Esophagus muscularis mucosa (tissue), 4 donors: ENCODE measurements around the gene CCDC9B. TPM values are rescaled to one million over a fixed set of nuclear protein-coding genes. Genes with fewer than 3 reads are reported as not detected.

Experiments
- DNase-seq: peaks from one replicate; pipeline ENCODE4 v3.0.0-alpha.2; 2017; ENCODE audit errors: extremely low spot score
- H3K27ac ChIP-seq, 4 donors: fragments of 200-600 bp; sonication (generic); replicated peaks in 1 of 4; 1 replicate in 3 of 4; 2 replicates in 1 of 4; pipeline ENCODE4 v1.5.1; 2016 to 2019; ENCODE audit warnings: mild to moderate bottlenecking in 1 of 4
- H3K27me3 ChIP-seq, 4 donors: fragments of 200-600 bp; sonication (generic); one replicate each; pipeline versions ENCODE4 v1.5.1 to v1.6.0; 2016 to 2019
- H3K36me3 ChIP-seq, 4 donors: fragments of 200-600 bp; sonication (generic); one replicate each; pipeline ENCODE4 v1.5.1; 2016 to 2019
- H3K4me1 ChIP-seq, 4 donors: fragments of 200-600 bp; sonication (generic); one replicate each; pipeline ENCODE4 v1.5.1; 2016 to 2019
- H3K4me3 ChIP-seq, 4 donors: fragments of 200-600 bp; sonication (generic); 1 replicate in 2 of 4; 2 replicates in 2 of 4; pipeline ENCODE4 v1.5.1; 2016 to 2019; ENCODE audit warnings: mild to moderate bottlenecking in 4 of 4, moderate library complexity in 1 of 4
- H3K9me3 ChIP-seq, 4 donors: fragments of 200-600 bp; sonication (generic); 1 replicate in 3 of 4; 2 replicates in 1 of 4; pipeline ENCODE4 v1.5.1; 2016 to 2019
- EP300 ChIP-seq: sonication (generic); formaldehyde crosslinking; IDR thresholded peaks from one replicate; pipeline ENCODE4 v1.6.1; 2017; ENCODE audit warnings: antibody characterized with exemption
- POLR2A ChIP-seq: fragments of 450-650 bp; IDR thresholded peaks from one replicate; pipeline ENCODE4 v1.6.1; 2017; ENCODE audit warnings: antibody characterized with exemption, moderate library complexity, mild to moderate bottlenecking, low read depth
- POLR2AphosphoS5 ChIP-seq, 2 donors: sonication (generic); formaldehyde crosslinking; IDR thresholded peaks; one replicate each; pipeline ENCODE4 v1.6.1; 2017; ENCODE audit warnings: antibody characterized with exemption in 2 of 2
- WGBS: methylation state at CpG from one replicate; pipeline ENCODE4 v1.1.5; 2018; 5-methylcytosine and 5-hydroxymethylcytosine counted together
- intact Hi-C: fragments of 100-400 bp; cut with DNase I; formaldehyde crosslinking; loops from one replicate; pipeline ENCODE4 v1.15.1; 2023
- total RNA-seq, 4 donors: library from RNA; depleted of rRNA; stranded (reverse); fragments of >200 nt; gene quantifications; one replicate each; pipeline versions ENCODE4 v1.1.0 to v1.2.1, GENCODE V29; 2016
- TF ChIP-seq, protein P1 (sequence below), 3 experiments: fragments of 200-600 bp in 2 of 3; fragments of 450-650 bp in 1 of 3; sonication (generic) in 2 of 3; IDR thresholded peaks; one replicate each; pipeline ENCODE4 v1.5.1; 2017 to 2019; ENCODE audit warnings: antibody characterized with exemption in 3 of 3, mild to moderate bottlenecking in 2 of 3, moderate library complexity in 1 of 3

Gene CCDC9B
- total RNA-seq, 4 donors from 2014 or later: 22.9 to 82.6 (median 56.3) TPM

DNA sequence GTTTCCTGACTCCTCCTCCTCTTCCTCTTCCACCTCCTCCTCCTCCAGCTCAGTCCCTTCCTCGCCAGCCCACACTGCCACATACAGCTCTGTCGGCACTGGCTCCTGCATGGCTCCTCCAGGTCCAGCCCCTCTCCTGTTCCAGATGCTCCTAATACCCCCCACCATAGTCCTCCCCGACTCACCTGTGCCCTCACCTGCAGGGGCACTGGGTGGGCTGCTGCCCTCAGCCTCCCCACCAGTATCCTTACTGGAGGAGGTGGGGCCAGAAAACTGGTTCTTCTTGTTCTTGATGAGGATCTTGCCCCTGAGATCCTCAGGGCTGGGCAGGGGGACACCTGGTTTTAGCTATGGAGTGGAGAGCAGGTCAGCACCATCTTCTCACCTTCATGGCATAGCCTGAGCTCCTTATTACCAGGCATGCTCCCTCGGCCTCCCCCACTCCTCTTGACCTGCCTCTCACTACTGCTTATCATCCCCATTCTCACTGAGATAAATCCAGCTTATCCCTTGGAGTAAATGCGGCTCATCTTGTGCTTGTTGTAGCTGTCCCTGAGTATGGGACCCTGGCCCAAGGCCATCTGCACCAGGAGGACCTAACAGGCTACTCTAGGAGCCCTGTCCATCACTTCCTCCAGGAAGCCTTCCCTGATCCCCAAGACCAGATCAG, 44.0 kb downstream of the CCDC9B start:
- H3K27ac ChIP-seq: no peak overlapping the region
- H3K4me3 ChIP-seq: no peak overlapping the region
- H3K4me1 ChIP-seq: peaks cover 0 to 18% (median 9%) of the 10 kb centered on the region in 4 donors
- WGBS: 94% methylated on average over 5 of the region's 5 CpGs
- no peak for DNase-seq
- intact Hi-C loops: no loop called here
- peaks cover 0 to 5% (median 2%) of the 10 kb centered on the region in 4 donors for H3K9me3 ChIP-seq
- H3K27me3 ChIP-seq: peaks cover 0 to under 1% (median 0%) of the 10 kb centered on the region in 4 donors
- no peak for TF ChIP-seq POLR2A
- no peaks in the 10 kb centered on the region for H3K36me3 ChIP-seq

DNA sequence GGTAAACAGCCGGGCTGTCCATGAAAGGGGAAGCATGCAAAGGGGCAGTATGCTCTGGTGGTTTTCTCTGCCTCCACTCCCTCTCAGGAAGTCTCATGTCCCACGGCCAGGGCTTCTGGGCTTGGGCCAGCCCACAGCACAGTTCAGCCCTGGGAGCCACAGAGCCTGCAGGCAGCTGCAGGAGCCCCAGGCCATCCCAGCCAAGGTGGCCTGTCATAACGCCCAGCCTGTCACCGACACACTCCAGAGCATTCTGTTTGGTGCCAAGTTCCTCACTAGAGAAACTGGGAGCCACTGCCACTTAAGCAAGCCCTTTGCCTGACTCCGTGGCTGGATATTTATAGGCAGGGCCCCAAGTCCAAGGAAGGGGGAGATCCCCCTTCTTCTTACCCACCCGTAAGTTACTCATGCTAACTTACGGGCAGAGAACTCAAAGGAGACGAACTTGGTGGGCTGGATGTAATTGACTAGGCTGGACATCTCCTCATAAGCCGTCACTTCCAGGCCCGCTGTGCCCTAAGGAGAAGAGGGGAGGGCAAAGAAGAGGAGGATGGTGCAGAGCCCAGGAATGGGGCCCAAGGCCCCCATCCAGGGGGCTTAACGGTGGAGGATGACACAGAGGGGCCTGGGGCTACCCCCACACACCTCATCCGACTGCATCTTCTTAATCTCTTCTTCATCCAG, 44.7 kb downstream of the CCDC9B start:
- no peak overlapping the region for H3K4me3 ChIP-seq
- H3K27me3 ChIP-seq: no peaks in the 10 kb centered on the region
- H3K4me1 ChIP-seq: peaks cover 7 to 25% (median 15%) of the 10 kb centered on the region in 4 donors
- no peaks in the 10 kb centered on the region for H3K36me3 ChIP-seq
- intact Hi-C loops: no loop called here
- H3K9me3 ChIP-seq: peaks cover 0 to 5% (median 2%) of the 10 kb centered on the region in 4 donors
- WGBS: 55% methylated on average over 9 of the region's 12 CpGs
- no peak for DNase-seq
- H3K27ac ChIP-seq: no peak overlapping the region
- TF ChIP-seq POLR2A (no peak), EP300 (no peak), POLR2AphosphoS5 (IDR thresholded peaks at IDR 0.05) (no peak)
- TF ChIP-seq, protein P1, sequence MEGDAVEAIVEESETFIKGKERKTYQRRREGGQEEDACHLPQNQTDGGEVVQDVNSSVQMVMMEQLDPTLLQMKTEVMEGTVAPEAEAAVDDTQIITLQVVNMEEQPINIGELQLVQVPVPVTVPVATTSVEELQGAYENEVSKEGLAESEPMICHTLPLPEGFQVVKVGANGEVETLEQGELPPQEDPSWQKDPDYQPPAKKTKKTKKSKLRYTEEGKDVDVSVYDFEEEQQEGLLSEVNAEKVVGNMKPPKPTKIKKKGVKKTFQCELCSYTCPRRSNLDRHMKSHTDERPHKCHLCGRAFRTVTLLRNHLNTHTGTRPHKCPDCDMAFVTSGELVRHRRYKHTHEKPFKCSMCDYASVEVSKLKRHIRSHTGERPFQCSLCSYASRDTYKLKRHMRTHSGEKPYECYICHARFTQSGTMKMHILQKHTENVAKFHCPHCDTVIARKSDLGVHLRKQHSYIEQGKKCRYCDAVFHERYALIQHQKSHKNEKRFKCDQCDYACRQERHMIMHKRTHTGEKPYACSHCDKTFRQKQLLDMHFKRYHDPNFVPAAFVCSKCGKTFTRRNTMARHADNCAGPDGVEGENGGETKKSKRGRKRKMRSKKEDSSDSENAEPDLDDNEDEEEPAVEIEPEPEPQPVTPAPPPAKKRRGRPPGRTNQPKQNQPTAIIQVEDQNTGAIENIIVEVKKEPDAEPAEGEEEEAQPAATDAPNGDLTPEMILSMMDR (IDR thresholded peaks at IDR 0.05): no peak

DNA sequence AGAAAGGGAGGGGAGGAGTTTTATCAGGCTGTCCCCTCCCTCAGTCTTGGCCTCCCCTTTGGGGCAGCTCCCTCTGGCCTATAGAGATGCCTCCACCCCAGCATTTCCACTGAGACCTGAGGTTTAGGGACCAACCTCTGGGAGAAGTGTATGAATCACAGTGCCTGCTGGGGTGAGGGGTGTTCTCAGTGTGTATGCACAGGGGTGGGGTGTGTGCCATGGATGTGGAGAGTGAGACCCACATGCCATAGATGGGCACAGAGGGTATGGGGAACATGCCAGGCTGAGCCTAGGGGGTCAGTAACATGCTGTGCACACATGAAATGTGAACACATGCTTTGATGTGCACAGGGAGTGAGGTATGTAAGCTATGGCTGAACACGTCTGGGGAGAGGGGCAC, 45.4 kb downstream of the CCDC9B start:
- TF ChIP-seq EP300: no peak
- TF ChIP-seq POLR2AphosphoS5 (IDR thresholded peaks at IDR 0.05): no peak
- TF ChIP-seq, protein P1 (IDR thresholded peaks at IDR 0.05): no peak
- no peak for TF ChIP-seq POLR2A
- Histone ChIP-seq H3K27me3 (no peaks in the 10 kb centered on the region), H3K4me1 (peaks cover 14 to 32% (median 22%) of the 10 kb centered on the region in 4 donors), H3K9me3 (peaks cover 0 to 2% (median 0%) of the 10 kb centered on the region in 4 donors), H3K27ac (no peak overlapping the region), H3K36me3 (no peaks in the 10 kb centered on the region), H3K4me3 (no peak overlapping the region)
- intact Hi-C loops: no loop called here
- DNase-seq: no peak
- WGBS: 86% methylated on average over 1 of the region's 1 CpG

- Histone ChIP-seq H3K9me3 (no peaks in the 10 kb centered on the region), H3K4me1 (peaks cover 14 to 32% (median 22%) of the 10 kb centered on the region in 4 donors), H3K36me3 (no peaks in the 10 kb centered on the region), H3K27me3 (no peaks in the 10 kb centered on the region), H3K27ac (no peak overlapping the region), H3K4me3 (no peak overlapping the region)
- TF ChIP-seq POLR2A (no peak), POLR2AphosphoS5 (IDR thresholded peaks at IDR 0.05) (no peak), EP300 (no peak)
- TF ChIP-seq, protein P1 (IDR thresholded peaks at IDR 0.05): no peak
- 91% methylated on average over 19 of the region's 20 CpGs for WGBS
- intact Hi-C loops: no loop called here
- DNase-seq: no peak
Measured at GRCh38 chr15:40293905-40294895, 46.5 kb downstream of the CCDC9B start.

DNA sequence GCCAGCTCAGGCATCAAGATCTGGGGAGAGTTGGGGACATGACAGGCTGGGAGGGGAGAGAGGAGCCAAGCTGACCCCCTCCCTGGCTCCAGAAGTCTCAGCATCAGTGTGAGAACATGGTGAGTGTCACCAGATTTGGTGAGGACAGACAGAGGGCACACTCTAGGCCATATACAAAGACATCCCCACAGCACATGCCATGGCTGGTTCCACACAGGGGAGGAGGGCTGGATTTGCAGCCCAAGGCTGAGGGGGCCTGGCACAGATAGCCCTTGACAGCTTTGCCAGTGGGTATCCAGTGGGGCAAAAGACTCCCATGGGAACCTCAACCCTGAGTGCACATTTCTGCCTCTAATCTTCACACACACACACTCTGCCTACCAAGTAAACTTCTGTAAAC, 47.7 kb downstream of the CCDC9B start:
- Histone ChIP-seq H3K27me3 (no peaks in the 10 kb centered on the region), H3K36me3 (no peaks in the 10 kb centered on the region), H3K27ac (no peak overlapping the region), H3K4me1 (peaks cover 14 to 32% (median 22%) of the 10 kb centered on the region in 4 donors), H3K4me3 (no peak overlapping the region), H3K9me3 (no peaks in the 10 kb centered on the region)
- DNase-seq: no peak
- no peak for TF ChIP-seq EP300
- no peak for TF ChIP-seq POLR2AphosphoS5 (IDR thresholded peaks at IDR 0.05)
- TF ChIP-seq, protein P1 (IDR thresholded peaks at IDR 0.05): no peak
- TF ChIP-seq POLR2A: no peak
- intact Hi-C loops: no loop called here
